HCT116 (cell line): ENCODE results near the gene NUCB1. TPM values are rescaled to one million over a fixed set of nuclear protein-coding genes. Genes with fewer than 3 reads are reported as not detected.

Experiments used
- ATAC-seq: fragments of 200-7000 bp; cut with Tn5 transposase; 2 replicates; pipeline ENCODE4 v1.9.1; 2020; ENCODE audit warnings: mild to moderate bottlenecking, moderate library complexity
- BruUV-seq: library from RNA; stranded (reverse); fragments of 400-500 nt; replicated peaks from 2 replicates; lab custom pipeline; 2021; lab: Mats Ljungman, UMichigan
- CTCF ChIA-PET: fragments of 300-600 bp; sonication (Branson Sonifier 250); formaldehyde crosslinking; loops from one replicate; lab custom pipeline; 2021; ENCODE audit warnings: antibody characterized with exemption; lab: Charles Lee
- POLR2A ChIA-PET: fragments of 300-600, 350-600 bp; sonication (Branson Sonifier 250); formaldehyde crosslinking; loops from one replicate; lab custom pipeline; 2021; ENCODE audit warnings: antibody characterized with exemption; lab: Charles Lee
- RAD21 ChIA-PET, 2 experiments: fragments of 300-600 bp; sonication (Branson Sonifier 250); formaldehyde crosslinking; loops; one replicate each; lab custom pipeline; 2023; ENCODE audit warnings: low total read pairs in 2 of 2; ENCODE audit not compliant: uncharacterized antibody in 2 of 2, unreplicated experiment in 2 of 2, low non-redundant PET in 1 of 2; lab: Charles Lee
- DNase-seq: peaks from one replicate; pipeline ENCODE4 v3.0.0-alpha.2; 2010; ENCODE audit warnings: low read depth, low spot score
- H2AFZ ChIP-seq: fragments of 200-600 bp; shearing (Covaris generic), sonication (generic); 2 replicates; pipeline ENCODE4 v1.6.1; 2017; ENCODE audit warnings: low read depth, mixed run types, mixed read lengths, antibody characterized with exemption, low read length; ENCODE audit not compliant: poor library complexity, severe bottlenecking
- H3K27ac ChIP-seq: 2 replicates; pipeline ENCODE4 v1.5.1; 2012; ENCODE audit warnings: low read depth, low read length
- H3K27me3 ChIP-seq: fragments of 200-600 bp; sonication (generic); 2 replicates; pipeline ENCODE4 v1.6.1; 2016; ENCODE audit warnings: mixed run types, low read length, mixed read lengths; ENCODE audit not compliant: insufficient read depth
- H3K36me3 ChIP-seq, 2 experiments: fragments of 200-500 bp in 1 of 2; fragments of 200-600 bp in 1 of 2; sonication (Bioruptor generic) in 1 of 2; sonication (generic) in 1 of 2; 2 replicates each; pipeline versions ENCODE4 v1.5.1 to v1.6.1; 2014 to 2016; ENCODE audit warnings: low read length in 2 of 2, inconsistent platforms in 1 of 2, mixed read lengths in 1 of 2, mixed run types in 1 of 2; ENCODE audit not compliant: insufficient read depth in 2 of 2, control insufficient read depth in 1 of 2
- H3K4me1 ChIP-seq, 2 experiments: fragments of 200-600 bp in 1 of 2; sonication (generic) in 1 of 2; 2 replicates each; pipeline versions ENCODE4 v1.5.1 to v1.6.1; 2012 to 2017; ENCODE audit warnings: low read length in 2 of 2, inconsistent platforms in 1 of 2, mild to moderate bottlenecking in 1 of 2, mixed read lengths in 1 of 2, mixed run types in 1 of 2, moderate library complexity in 1 of 2; ENCODE audit not compliant: insufficient read depth in 2 of 2, control insufficient read depth in 1 of 2
- H3K4me2 ChIP-seq: fragments of 200-600 bp; sonication (generic); 2 replicates; pipeline ENCODE4 v1.6.1; 2017; ENCODE audit warnings: mixed run types, low read length, mixed read lengths
- H3K4me3 ChIP-seq, 2 experiments: fragments of 200-600 bp in 1 of 2; sonication (generic) in 1 of 2; replicated peaks in 1 of 2; 2 replicates each; pipeline ENCODE4 v1.5.1; 2011 to 2016; ENCODE audit warnings: low read length in 2 of 2, control low read depth in 1 of 2, low read depth in 1 of 2, mild to moderate bottlenecking in 1 of 2, mixed read lengths in 1 of 2, mixed run types in 1 of 2
- H3K79me2 ChIP-seq: fragments of 200-600 bp; sonication (generic); 2 replicates; pipeline ENCODE4 v1.6.1; 2017; ENCODE audit warnings: mild to moderate bottlenecking, mixed run types, low read length, moderate library complexity, mixed read lengths; ENCODE audit not compliant: insufficient read depth
- H3K9ac ChIP-seq: fragments of 200-600 bp; sonication (generic); 2 replicates; pipeline ENCODE4 v1.6.1; 2016; ENCODE audit warnings: low read length, mixed read lengths
- H3K9me2 ChIP-seq: fragments of 200-600 bp; sonication (generic), shearing (Covaris generic); 2 replicates; pipeline ENCODE4 v1.6.1; 2017; ENCODE audit warnings: mixed run types, mild to moderate bottlenecking, moderate library complexity; ENCODE audit not compliant: insufficient read depth
- H3K9me3 ChIP-seq, 2 experiments: fragments of 200-500 bp in 1 of 2; fragments of 200-600 bp in 1 of 2; sonication (Bioruptor generic) in 1 of 2; sonication (generic) in 1 of 2; 2 replicates each; pipeline ENCODE4 v1.6.1; 2014 to 2017; ENCODE audit warnings: low read length in 2 of 2, mixed read lengths in 2 of 2, inconsistent platforms in 1 of 2, low read depth in 1 of 2, mild to moderate bottlenecking in 1 of 2, mixed run types in 1 of 2, moderate library complexity in 1 of 2; ENCODE audit not compliant: control insufficient read depth in 1 of 2, insufficient read depth in 1 of 2
- H4K20me1 ChIP-seq: fragments of 200-600 bp; sonication (generic), shearing (Covaris generic); 2 replicates; pipeline ENCODE4 v1.6.1; 2017; ENCODE audit warnings: mixed run types, mild to moderate bottlenecking, moderate library complexity; ENCODE audit not compliant: insufficient read depth
- CBX3 ChIP-seq: IDR thresholded peaks from 2 replicates; pipeline ENCODE4 v1.6.1; 2012; ENCODE audit warnings: low read depth
- CEBPB ChIP-seq: IDR thresholded peaks from 2 replicates; pipeline ENCODE4 v1.6.1; 2012; ENCODE audit warnings: low read depth
- CTCF ChIP-seq, 3 experiments: fragments of 200-600 bp in 1 of 3; sonication (generic) in 1 of 3; IDR thresholded peaks in 2 of 3; conservative IDR thresholded peaks in 1 of 3; 2 replicates each; pipeline ENCODE4 v1.5.1; 2012 to 2017; ENCODE audit warnings: low read depth in 2 of 3, low read length in 2 of 3, antibody characterized with exemption in 1 of 3, borderline replicate concordance in 1 of 3, control low read depth in 1 of 3, mild to moderate bottlenecking in 1 of 3, mixed read lengths in 1 of 3, mixed run types in 1 of 3, moderate library complexity in 1 of 3; ENCODE audit not compliant: insufficient read depth in 1 of 3
- EZH2phosphoT487 ChIP-seq: fragments of 200-600 bp; IDR thresholded peaks from 2 replicates; pipeline ENCODE4 v1.6.1; 2018; ENCODE audit warnings: antibody characterized with exemption, borderline replicate concordance
- FOSL1 ChIP-seq: IDR thresholded peaks from 2 replicates; pipeline ENCODE4 v1.6.1; 2012; ENCODE audit warnings: low read depth
- SRF ChIP-seq: IDR thresholded peaks from 2 replicates; pipeline ENCODE4 v1.6.1; 2012; ENCODE audit warnings: low read depth
- intact Hi-C: fragments of 100-400 bp; cut with micrococcal nuclease; formaldehyde crosslinking; loops from 2 replicates; pipeline ENCODE4 v1.10.0; 2022
- total RNA-seq: library from RNA; stranded (reverse); gene quantifications from one replicate; pipeline ENCODE4 v1.2.1, GENCODE V29; 2021; ENCODE audit not compliant: unreplicated experiment
- TF ChIP-seq, protein P1 (sequence below): IDR thresholded peaks from 2 replicates; pipeline ENCODE4 v1.6.1; 2012

Gene NUCB1
- total RNA-seq, 1 experiment from 2014 or later: 88.8 TPM

DNA sequence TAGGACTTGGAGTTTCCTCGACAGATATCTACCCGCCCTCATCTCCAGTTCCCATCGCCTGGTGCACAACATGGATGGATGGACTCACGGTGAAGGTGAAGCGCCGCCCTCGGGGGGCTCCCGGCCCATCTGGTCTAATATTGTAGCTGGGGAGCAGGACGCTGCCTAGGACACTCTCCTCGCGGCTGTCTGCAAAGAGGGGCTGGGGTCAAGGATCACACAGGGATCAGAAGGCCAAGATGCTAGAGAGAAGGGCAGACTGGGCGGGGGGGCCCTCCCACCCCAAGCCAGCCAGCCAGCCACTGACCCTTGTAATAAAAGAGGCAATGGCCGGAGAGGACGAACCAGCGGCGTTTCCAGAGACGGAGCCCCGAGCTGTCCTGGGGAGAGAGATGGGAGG lies 38.8 kb upstream of the NUCB1 start:
- no TSS peak for BruUV-seq
- no peaks in the 10 kb centered on the region for H3K79me2 ChIP-seq
- no peak overlapping the region for H2AFZ ChIP-seq
- H3K27ac ChIP-seq: no peak overlapping the region
- ChIA-PET RAD21 (no interaction called here), CTCF (no interaction called here), POLR2A (no interaction called here)
- no peak for TF ChIP-seq CBX3
- no peak overlapping the region for H3K4me3 ChIP-seq
- DNase-seq (no peak), ATAC-seq (no peak)
- no peaks in the 10 kb centered on the region for H4K20me1 ChIP-seq
- H3K9ac ChIP-seq: no peak overlapping the region
- H3K27me3 ChIP-seq: no peaks in the 10 kb centered on the region
- H3K36me3 ChIP-seq: no peaks in the 10 kb centered on the region
- no peaks in the 10 kb centered on the region for H3K9me3 ChIP-seq
- no peak overlapping the region for H3K4me2 ChIP-seq
- intact Hi-C loops: no loop called here
- H3K9me2 ChIP-seq: no peaks in the 10 kb centered on the region
- 0 out of 4 replicates have a peak, but pooled peaks cover 0 to 5% of the 10 kb centered on the region in 2 experiments for H3K4me1 ChIP-seq

- TF ChIP-seq CEBPB (no peak), EZH2phosphoT487 (no peak), CTCF (IDR thresholded peaks at IDR 0.05 in 2 of 3, conservative IDR thresholded peaks at IDR 0.05 in 1 of 3; ENCODE audit: borderline replicate concordance in 1 of 3, insufficient read depth in 1 of 3, low read depth in 2 of 3, low read length in 2 of 3) (no peak), FOSL1 (no peak), SRF (no peak)
- TF ChIP-seq, protein P1, sequence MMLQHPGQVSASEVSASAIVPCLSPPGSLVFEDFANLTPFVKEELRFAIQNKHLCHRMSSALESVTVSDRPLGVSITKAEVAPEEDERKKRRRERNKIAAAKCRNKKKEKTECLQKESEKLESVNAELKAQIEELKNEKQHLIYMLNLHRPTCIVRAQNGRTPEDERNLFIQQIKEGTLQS: no peak
- Histone ChIP-seq H3K36me3 (no peaks in the 10 kb centered on the region), H3K9me2 (no peaks in the 10 kb centered on the region), H4K20me1 (no peaks in the 10 kb centered on the region), H3K4me1 (peaks cover 8 to 19% of the 10 kb centered on the region in 2 experiments; a peak in 3 of 4 replicates), H3K27ac (no peak overlapping the region), H3K27me3 (no peaks in the 10 kb centered on the region), H3K9ac (no peak overlapping the region), H2AFZ (no peak overlapping the region), H3K79me2 (no peaks in the 10 kb centered on the region), H3K4me3 (no peak overlapping the region), H3K4me2 (no peak overlapping the region), H3K9me3 (no peaks in the 10 kb centered on the region)
- intact Hi-C loops: no loop called here
- DNase-seq (no peak), ATAC-seq (no peak)
- no TSS peak for BruUV-seq
- ChIA-PET RAD21 (no interaction called here), CTCF (no interaction called here), POLR2A (no interaction called here)
Measured at GRCh38 chr19:48862827-48863226, 37.3 kb upstream of the NUCB1 start.
